ENCODE data around the gene PRKD1.
"Not testable (repeated sequence)": the region's sequence is repeated elsewhere in the genome, so short reads cannot be mapped to it uniquely, and the experiment has no call there.

Gene PRKD1

GRCh38 chr14:29799464-29800095 lies 128.1 kb downstream of the PRKD1 start:
- no peak for DNase-seq (ENCODE audit: low read depth in 2 of 2)

DNA sequence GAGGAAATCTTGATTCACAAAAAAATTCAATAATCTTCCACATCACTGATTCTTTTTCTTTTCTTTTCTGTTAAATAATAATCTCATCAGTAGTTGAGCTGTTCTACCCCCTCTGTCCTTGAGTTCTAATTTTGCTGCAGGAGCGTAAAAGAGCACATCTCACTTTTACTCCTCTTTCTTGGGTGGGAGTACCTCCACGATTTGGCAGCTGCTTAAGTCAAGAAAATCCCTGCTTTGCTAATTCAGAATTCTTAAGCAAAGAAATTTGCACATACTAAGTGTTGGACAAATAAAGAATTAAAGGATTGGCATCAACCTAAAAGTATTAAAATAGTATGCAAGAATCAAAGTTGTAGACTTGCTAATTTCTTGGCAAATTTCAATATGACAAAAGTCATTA lies 128.8 kb downstream of the PRKD1 start:
- DNase-seq (ENCODE audit: low read depth in 2 of 2): no peak

- DNase-seq (ENCODE audit: low read depth in 2 of 2): no peak
Measured at GRCh38 chr14:29798108-29798663, 129.5 kb downstream of the PRKD1 start.

DNA sequence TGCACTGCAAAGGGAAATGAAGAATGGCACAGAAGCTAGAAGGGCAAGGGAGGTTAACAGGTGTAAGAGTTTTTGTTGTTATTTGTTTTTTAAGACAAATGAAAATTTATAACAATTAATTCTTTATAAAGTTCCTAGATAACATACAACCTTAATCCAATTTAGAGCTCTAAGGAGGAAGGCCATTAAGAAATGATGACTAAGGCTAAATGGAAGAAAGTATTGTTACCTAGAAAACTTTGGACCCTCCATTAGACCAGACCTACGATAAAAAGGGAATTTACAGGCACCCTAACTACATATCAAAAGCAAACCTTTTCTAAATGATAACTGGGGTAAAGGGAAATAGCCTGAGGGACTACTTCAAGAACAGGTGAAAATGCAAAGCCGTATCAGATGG lies 130.8 kb downstream of the PRKD1 start:
- no peak for DNase-seq (ENCODE audit: low read depth in 2 of 2)

DNA sequence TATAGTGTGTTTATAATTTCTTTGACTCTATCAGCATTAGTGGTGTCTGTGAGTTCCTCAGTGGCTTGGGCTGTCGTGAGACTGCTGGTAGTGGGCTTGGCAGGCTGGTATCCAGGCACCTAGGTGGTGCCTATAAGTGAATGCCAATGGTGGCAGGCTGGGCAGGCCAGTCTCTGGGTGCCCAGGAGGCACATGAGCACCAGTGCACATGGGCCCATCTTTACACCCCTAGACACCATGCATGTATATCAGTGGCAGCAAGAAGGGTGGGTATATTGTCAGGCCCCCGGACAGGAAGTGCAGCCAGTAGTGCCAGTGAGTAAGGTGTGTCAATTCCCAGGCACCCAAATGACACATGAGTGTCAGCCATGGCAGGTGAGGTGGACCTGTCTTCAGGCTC lies 138.2 kb downstream of the PRKD1 start:
- DNase-seq (ENCODE audit: low read depth in 2 of 2): no peak

- DNase-seq (ENCODE audit: low read depth in 2 of 2): no peak
Measured at GRCh38 chr14:29788093-29788492, 139.6 kb downstream of the PRKD1 start.

DNA sequence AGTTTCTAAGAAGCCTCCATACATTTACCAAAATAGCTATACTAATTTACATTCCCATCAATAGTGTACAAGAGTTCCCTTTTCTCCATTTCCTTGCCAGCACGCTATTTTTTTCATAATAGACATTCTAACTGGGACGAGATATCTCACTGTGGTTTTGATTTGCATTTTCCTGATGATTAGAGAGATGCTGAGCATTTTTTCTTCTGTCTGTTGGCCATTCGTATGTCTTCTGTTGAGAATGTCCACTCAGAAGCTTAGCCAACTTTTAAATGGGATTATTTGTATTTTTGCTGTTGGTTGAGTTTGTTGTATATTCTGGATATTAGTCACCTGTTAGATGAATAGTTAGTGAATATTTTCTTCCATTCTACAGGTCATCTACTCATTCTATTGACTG lies 144.1 kb downstream of the PRKD1 start:
- no peak for DNase-seq (ENCODE audit: low read depth in 2 of 2)

- no peak for DNase-seq (ENCODE audit: low read depth in 2 of 2)
Measured at GRCh38 chr14:29782041-29782440, 145.6 kb downstream of the PRKD1 start.

DNA sequence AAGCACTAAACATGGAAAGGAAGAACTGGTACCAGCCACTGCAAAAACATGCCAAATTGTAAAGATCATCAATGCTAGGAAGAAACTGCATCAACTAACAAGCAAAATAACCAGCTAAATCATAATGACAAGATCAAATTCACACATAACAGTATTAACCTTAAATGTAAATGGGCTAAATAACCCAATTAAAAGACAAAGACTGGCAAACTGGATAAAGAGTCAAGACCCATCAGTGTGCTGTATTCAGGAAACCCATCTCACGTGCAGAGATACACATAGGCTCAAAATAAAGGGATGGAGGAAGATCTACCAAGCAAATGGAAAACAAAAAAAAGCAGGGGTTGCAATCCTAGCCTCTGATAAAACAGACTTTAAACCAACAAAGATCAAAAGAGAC lies 150.5 kb downstream of the PRKD1 start:
- DNase-seq (ENCODE audit: low read depth in 2 of 2): not testable (repeated sequence)

DNA sequence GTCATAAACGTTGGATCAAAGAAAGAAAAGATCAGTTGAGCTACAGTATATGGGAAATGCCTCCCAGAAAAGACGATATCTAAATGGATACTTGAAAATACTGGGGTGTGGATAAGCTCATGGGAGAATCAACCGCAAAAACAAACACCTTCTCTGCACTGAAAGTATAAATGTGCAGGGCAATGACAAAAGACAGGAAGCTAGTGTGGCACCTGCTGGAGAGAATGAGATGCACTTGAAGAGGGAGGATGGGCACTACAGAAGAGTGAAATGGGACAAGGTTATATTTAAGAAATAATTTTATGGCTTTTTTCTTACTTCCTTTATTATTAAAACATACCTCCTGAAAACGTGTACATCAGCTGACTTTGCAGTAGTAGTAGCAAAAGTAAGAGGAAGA lies 153.7 kb downstream of the PRKD1 start:
- DNase-seq (ENCODE audit: low read depth in 2 of 2): no peak

DNA sequence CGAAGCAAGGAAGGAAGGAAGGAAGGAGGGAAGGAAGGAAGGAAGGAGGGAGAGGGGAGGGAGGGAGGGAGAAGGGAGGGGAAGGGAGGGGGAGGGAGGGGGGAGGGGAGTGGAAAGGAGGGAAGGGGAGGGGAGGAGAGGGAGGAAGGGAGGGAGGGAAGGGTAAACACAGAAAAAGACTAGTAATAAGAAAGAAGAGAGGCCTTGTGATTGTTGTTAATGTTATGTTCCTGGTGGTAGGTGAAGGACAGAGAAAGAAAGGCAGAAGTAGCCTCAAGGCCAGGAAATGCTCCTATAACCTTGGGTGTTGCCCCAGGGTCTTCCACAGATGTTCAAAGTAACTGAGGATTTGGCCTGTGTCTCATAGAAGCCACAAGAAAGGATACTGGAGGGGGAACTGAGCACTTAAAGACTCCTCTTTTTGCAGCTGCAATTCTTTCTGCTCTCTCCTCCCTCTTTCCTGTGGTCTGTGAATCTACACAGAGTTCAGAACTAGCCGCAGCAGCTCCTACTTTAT lies 164.2 kb downstream of the PRKD1 start:
- no peak for DNase-seq (ENCODE audit: low read depth in 2 of 2)

- DNase-seq (ENCODE audit: low read depth in 2 of 2): no peak
Measured at GRCh38 chr14:29759521-29760340, 167.9 kb downstream of the PRKD1 start.

DNA sequence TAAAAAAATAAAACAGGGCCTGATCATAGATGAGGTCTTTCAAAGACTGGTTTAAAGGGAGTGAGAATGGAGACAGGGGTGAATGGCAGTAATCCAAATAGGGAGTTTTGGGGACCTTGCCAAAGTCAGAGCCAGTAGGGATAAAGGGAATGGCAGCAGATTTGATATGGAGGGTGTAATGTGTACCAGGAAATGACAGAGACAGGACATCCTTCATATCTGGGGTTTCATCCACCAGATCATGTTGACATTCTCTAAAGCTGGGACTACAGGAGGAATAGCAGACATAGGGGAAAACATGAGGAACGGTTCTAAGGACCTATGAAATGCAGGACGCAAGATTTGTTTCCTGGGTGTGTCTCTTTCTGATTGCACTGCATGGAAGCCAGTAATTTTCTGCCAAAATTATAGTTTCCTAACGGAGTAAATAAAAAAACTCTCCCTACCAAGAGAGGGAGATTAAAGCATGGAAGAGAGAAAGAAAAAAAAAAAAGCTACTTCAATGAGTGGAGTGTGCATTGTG lies 169.9 kb downstream of the PRKD1 start:
- DNase-seq (ENCODE audit: low read depth in 2 of 2): no peak

GRCh38 chr14:29757188-29757680 lies 170.4 kb downstream of the PRKD1 start:
- no peak for DNase-seq (ENCODE audit: low read depth in 2 of 2)

DNA sequence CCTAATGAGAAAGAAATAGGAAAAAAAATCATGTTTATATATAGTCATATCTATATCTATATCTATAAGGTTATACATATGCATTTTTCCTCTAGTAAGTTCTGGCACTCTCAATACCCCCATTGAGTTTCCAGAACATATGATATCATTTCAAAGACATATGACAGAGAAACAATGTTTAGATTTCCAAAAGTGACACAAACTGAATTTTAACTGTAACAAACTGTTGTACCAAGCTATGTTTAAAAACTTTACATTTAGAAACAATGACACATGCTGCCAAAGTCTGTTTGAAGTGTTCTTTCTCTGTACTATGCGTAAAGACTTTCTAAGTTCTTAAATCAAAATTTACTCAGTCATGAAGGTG lies 171.6 kb downstream of the PRKD1 start:
- no peak for DNase-seq (ENCODE audit: low read depth in 2 of 2)

- DNase-seq (ENCODE audit: low read depth in 2 of 2): no peak
Measured at GRCh38 chr14:29755311-29756018, 172.2 kb downstream of the PRKD1 start.

DNA sequence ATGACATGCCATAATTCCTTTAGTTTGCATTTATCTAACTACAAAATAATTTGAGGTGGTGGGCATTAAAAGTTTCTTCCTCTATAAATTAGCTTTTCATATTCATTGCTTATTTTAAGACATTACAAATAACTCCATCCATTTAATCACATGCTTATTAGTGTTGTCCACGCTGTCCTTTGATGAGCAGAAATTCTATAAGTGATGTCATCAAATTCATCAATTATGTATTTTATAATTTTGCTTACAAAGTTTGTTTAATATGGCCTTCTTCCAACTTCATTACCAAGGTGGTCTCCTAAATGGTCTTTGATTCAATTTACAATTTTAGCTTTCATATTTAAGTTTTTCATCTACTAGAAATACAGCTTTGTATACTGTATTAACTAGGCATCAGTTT lies 173.5 kb downstream of the PRKD1 start:
- no peak for DNase-seq (ENCODE audit: low read depth in 2 of 2)

DNA sequence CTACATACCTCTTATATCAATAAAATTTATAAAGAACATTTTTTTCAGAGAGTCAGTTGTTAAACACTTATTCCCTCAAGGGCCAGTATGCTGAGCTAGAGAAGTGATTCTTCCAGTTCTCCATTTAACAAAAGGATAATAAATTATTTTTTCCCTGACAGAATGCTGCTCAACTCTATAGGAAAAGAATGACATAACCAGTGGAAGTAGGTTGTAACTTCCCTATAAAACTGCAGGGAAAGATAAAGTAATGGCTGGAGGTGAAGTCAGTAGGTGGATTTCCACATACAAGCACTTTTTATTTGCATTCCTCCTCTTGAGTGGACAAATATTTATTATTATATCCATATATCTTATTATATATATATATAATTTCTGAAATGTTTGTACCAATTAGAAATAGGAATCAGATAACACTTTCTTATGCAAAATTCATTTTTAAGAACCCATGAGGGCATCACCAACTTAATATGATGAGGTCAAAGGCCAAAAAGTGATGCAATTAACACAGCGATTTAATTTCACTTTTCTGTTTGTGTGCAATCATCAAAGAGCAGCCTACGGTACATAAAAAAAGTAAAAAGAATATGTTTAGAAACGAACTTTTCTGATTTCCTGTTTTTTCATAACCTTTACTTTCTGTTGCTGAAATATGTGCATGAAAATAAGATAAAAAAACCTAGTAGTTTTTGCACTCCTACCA lies 175.3 kb downstream of the PRKD1 start:
- no peak for DNase-seq (ENCODE audit: low read depth in 2 of 2)

GRCh38 chr14:29749829-29750228 lies 177.8 kb downstream of the PRKD1 start:
- no peak for DNase-seq (ENCODE audit: low read depth in 2 of 2)

- no peak for DNase-seq (ENCODE audit: low read depth in 2 of 2)
Measured at GRCh38 chr14:29749327-29749726, 178.3 kb downstream of the PRKD1 start.

DNA sequence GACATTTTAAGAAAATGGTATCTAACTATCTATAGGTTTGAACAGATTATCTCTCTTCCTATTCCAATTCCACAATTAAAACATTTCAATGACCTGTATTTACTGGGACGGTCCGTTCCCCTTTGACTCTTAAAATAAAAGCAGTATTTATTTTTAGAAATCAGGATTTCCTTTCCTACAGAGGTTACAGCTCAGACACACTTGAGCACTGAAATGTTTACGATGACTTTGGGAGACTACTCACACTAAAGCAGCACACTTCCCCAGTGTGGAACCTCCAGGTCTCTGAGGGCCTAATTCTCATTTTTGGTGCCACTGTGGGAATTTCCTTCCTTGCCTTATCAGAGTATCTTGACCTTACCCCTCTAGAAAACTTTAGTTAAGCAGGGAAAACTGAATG lies 181.8 kb downstream of the PRKD1 start:
- no peak for DNase-seq (ENCODE audit: low read depth in 2 of 2)

All from stimulated activated CD4-positive, alpha-beta T cell treated with anti-CD3 and anti-CD28 coated beads, Interleukin-1b, Interleukin-23, amount 100 ng/mL, for 1 hour (primary cell).